SK-N-SH treated with all-trans-retinoic acid at 6 μM for 48 hours (cell line): ENCODE measurements around the gene GAGE12J.
"Not testable (repeated sequence)": the region's sequence is repeated elsewhere in the genome, so short reads cannot be mapped to it uniquely, and the experiment has no call there.

Experiments used
- BACH2 ChIP-seq: fragments of 250-450 bp; sonication (Bioruptor Pico); IDR thresholded peaks from 2 replicates; pipeline ENCODE4 v1.9.0; 2021; ENCODE audit warnings: mild to moderate bottlenecking, borderline replicate concordance
- ESRRG ChIP-seq: fragments of 250-450 bp; sonication (Bioruptor Pico); IDR thresholded peaks from 2 replicates; pipeline ENCODE4 v1.6.1; 2021; ENCODE audit warnings: mild to moderate bottlenecking
- ISL1 ChIP-seq: fragments of 250-450 bp; sonication (Bioruptor Pico); IDR thresholded peaks from 2 replicates; pipeline ENCODE4 v2.1.2; 2022; ENCODE audit warnings: mild to moderate bottlenecking, moderate library complexity
- PPARA ChIP-seq: fragments of 250-450 bp; sonication (Bioruptor Pico); IDR thresholded peaks from 2 replicates; pipeline ENCODE4 v1.5.0; 2020; ENCODE audit warnings: mild to moderate bottlenecking, borderline replicate concordance
- RARB ChIP-seq: fragments of 250-450 bp; sonication (Bioruptor Pico); IDR thresholded peaks from 2 replicates; pipeline ENCODE4 v1.8.0; 2021; ENCODE audit warnings: mild to moderate bottlenecking, moderate library complexity
- ZFP3 ChIP-seq: fragments of 250-450 bp; sonication (Bioruptor Pico); IDR thresholded peaks from 2 replicates; pipeline ENCODE4 v1.5.0; 2020; ENCODE audit warnings: mild to moderate bottlenecking, moderate library complexity
- ZFP30 ChIP-seq: fragments of 450-650 bp; formaldehyde crosslinking; IDR thresholded peaks from 2 replicates; pipeline ENCODE4 v1.5.0; 2022; ENCODE audit warnings: mild to moderate bottlenecking, moderate library complexity
- ZNF565 ChIP-seq: fragments of 450-650 bp; formaldehyde crosslinking; conservative IDR thresholded peaks from 2 replicates; pipeline ENCODE4 v1.5.0; 2020; ENCODE audit warnings: low read depth, mild to moderate bottlenecking, moderate library complexity
- ZNF70 ChIP-seq: fragments of 450-650 bp; formaldehyde crosslinking; IDR thresholded peaks from 2 replicates; pipeline ENCODE4 v1.5.0; 2020; ENCODE audit warnings: mild to moderate bottlenecking, moderate library complexity
- TF ChIP-seq, protein P1 (sequence below): fragments of 250-450 bp; sonication (Bioruptor Pico); IDR thresholded peaks from 2 replicates; pipeline ENCODE4 v1.8.0; 2020; ENCODE audit warnings: mild to moderate bottlenecking, moderate library complexity, borderline replicate concordance
- TF ChIP-seq, protein P2 (sequence below): fragments of 250-450 bp; sonication (Bioruptor Pico); IDR thresholded peaks from 2 replicates; pipeline ENCODE4 v1.5.0; 2020; ENCODE audit warnings: mild to moderate bottlenecking, moderate library complexity
- TF ChIP-seq, protein P3 (sequence below): fragments of 250-450 bp; sonication (Bioruptor Pico); IDR thresholded peaks from 2 replicates; pipeline ENCODE4 v1.5.1; 2020; ENCODE audit warnings: low read depth, mild to moderate bottlenecking, moderate library complexity
- TF ChIP-seq, protein P4 (sequence below): fragments of 250-450 bp; sonication (Bioruptor Pico); IDR thresholded peaks from 2 replicates; pipeline ENCODE4 v1.5.1; 2021; ENCODE audit warnings: mild to moderate bottlenecking, moderate library complexity

DNA sequence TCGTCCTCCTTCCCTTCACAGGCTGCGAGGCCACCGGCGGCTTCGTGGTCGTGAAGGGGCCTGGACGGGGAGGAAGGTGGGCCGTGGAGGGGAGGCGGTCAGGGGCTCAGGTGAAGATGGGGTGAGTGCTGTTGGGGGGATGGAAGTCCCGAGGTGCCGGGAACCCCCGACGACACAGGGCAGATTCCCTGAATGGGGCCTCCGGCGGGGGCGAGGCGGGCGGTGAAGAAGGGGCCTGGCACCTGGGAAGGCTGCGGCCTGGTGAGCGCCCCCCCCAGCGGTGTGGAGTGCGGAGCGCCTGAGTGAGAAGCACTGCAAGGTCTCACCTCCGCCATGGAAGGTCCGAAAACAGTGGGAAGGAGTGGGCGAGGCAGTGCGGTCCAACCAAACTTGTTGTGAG is 429 bp downstream of the GAGE12J start:
- TF ChIP-seq ZNF565 (CRISPR knock-in tag); ZFP3 (CRISPR knock-in tag); BACH2 (CRISPR knock-in tag); RARB (CRISPR knock-in tag); ISL1; PPARA (CRISPR knock-in tag); ESRRG (CRISPR knock-in tag); ZFP30 (CRISPR knock-in tag); ZNF70 (CRISPR knock-in tag): not testable (repeated sequence)
- TF ChIP-seq, protein P1, sequence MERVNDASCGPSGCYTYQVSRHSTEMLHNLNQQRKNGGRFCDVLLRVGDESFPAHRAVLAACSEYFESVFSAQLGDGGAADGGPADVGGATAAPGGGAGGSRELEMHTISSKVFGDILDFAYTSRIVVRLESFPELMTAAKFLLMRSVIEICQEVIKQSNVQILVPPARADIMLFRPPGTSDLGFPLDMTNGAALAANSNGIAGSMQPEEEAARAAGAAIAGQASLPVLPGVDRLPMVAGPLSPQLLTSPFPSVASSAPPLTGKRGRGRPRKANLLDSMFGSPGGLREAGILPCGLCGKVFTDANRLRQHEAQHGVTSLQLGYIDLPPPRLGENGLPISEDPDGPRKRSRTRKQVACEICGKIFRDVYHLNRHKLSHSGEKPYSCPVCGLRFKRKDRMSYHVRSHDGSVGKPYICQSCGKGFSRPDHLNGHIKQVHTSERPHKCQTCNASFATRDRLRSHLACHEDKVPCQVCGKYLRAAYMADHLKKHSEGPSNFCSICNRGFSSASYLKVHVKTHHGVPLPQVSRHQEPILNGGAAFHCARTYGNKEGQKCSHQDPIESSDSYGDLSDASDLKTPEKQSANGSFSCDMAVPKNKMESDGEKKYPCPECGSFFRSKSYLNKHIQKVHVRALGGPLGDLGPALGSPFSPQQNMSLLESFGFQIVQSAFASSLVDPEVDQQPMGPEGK (CRISPR knock-in tag), result not testable (repeated sequence)
- TF ChIP-seq, protein P2, sequence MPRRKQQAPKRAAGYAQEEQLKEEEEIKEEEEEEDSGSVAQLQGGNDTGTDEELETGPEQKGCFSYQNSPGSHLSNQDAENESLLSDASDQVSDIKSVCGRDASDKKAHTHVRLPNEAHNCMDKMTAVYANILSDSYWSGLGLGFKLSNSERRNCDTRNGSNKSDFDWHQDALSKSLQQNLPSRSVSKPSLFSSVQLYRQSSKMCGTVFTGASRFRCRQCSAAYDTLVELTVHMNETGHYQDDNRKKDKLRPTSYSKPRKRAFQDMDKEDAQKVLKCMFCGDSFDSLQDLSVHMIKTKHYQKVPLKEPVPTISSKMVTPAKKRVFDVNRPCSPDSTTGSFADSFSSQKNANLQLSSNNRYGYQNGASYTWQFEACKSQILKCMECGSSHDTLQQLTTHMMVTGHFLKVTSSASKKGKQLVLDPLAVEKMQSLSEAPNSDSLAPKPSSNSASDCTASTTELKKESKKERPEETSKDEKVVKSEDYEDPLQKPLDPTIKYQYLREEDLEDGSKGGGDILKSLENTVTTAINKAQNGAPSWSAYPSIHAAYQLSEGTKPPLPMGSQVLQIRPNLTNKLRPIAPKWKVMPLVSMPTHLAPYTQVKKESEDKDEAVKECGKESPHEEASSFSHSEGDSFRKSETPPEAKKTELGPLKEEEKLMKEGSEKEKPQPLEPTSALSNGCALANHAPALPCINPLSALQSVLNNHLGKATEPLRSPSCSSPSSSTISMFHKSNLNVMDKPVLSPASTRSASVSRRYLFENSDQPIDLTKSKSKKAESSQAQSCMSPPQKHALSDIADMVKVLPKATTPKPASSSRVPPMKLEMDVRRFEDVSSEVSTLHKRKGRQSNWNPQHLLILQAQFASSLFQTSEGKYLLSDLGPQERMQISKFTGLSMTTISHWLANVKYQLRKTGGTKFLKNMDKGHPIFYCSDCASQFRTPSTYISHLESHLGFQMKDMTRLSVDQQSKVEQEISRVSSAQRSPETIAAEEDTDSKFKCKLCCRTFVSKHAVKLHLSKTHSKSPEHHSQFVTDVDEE (CRISPR knock-in tag), result not testable (repeated sequence)
- TF ChIP-seq, protein P3, sequence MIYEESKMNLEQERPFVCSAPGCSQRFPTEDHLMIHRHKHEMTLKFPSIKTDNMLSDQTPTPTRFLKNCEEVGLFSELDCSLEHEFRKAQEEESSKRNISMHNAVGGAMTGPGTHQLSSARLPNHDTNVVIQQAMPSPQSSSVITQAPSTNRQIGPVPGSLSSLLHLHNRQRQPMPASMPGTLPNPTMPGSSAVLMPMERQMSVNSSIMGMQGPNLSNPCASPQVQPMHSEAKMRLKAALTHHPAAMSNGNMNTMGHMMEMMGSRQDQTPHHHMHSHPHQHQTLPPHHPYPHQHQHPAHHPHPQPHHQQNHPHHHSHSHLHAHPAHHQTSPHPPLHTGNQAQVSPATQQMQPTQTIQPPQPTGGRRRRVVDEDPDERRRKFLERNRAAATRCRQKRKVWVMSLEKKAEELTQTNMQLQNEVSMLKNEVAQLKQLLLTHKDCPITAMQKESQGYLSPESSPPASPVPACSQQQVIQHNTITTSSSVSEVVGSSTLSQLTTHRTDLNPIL (CRISPR knock-in tag), result not testable (repeated sequence)
- TF ChIP-seq, protein P4, sequence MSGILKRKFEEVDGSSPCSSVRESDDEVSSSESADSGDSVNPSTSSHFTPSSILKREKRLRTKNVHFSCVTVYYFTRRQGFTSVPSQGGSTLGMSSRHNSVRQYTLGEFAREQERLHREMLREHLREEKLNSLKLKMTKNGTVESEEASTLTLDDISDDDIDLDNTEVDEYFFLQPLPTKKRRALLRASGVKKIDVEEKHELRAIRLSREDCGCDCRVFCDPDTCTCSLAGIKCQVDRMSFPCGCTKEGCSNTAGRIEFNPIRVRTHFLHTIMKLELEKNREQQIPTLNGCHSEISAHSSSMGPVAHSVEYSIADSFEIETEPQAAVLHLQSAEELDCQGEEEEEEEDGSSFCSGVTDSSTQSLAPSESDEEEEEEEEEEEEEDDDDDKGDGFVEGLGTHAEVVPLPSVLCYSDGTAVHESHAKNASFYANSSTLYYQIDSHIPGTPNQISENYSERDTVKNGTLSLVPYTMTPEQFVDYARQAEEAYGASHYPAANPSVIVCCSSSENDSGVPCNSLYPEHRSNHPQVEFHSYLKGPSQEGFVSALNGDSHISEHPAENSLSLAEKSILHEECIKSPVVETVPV, result not testable (repeated sequence)
